Astrocyte (in vitro differentiated cells and primary cell): ENCODE data around the gene ETV7. TPM values are rescaled to one million over a fixed set of nuclear protein-coding genes. Genes with fewer than 3 reads are reported as not detected.
A peak's percentile ranks its signal among the peaks of the same experiment; 100 is the strongest.

ENCODE experiments used
- DNase-seq: peaks from one replicate; pipeline ENCODE4 v3.0.0-alpha.2; 2010; ENCODE audit warnings: low read depth
- FAIRE-seq: peaks from 2 replicates; lab custom pipeline; 2011; peaks lifted over from hg19 to GRCh38; lab: Jason Lieb, UNC
- H2AFZ ChIP-seq: 2 replicates; pipeline ENCODE4 v1.6.0; 2012; ENCODE audit warnings: low read depth, low read length, inconsistent platforms
- H3K27ac ChIP-seq: 2 replicates; pipeline ENCODE4 v1.5.1; 2011; ENCODE audit warnings: low read depth, low read length, inconsistent platforms
- H3K27me3 ChIP-seq: 2 replicates; pipeline ENCODE4 v1.6.0; 2011; ENCODE audit warnings: low read length, inconsistent platforms; ENCODE audit not compliant: insufficient read depth
- H3K36me3 ChIP-seq: 2 replicates; pipeline ENCODE4 v1.5.1; 2011; ENCODE audit warnings: low read length, inconsistent platforms; ENCODE audit not compliant: insufficient read depth
- H3K4me1 ChIP-seq: 2 replicates; pipeline ENCODE4 v1.5.1; 2011; ENCODE audit warnings: low read length, inconsistent platforms; ENCODE audit not compliant: insufficient read depth
- H3K4me2 ChIP-seq: 2 replicates; pipeline ENCODE4 v1.6.0; 2012; ENCODE audit warnings: low read length, inconsistent platforms
- H3K4me3 ChIP-seq: 2 replicates; pipeline ENCODE4 v1.5.1; 2011; ENCODE audit warnings: low read depth, mild to moderate bottlenecking, low read length, inconsistent platforms; ENCODE audit not compliant: insufficient read depth
- H3K79me2 ChIP-seq: 2 replicates; pipeline ENCODE4 v1.6.0; 2012; ENCODE audit warnings: mild to moderate bottlenecking, low read length, inconsistent platforms; ENCODE audit not compliant: insufficient read depth
- H3K9ac ChIP-seq: 2 replicates; pipeline ENCODE4 v1.6.0; 2012; ENCODE audit warnings: mild to moderate bottlenecking, low read length, inconsistent platforms
- H3K9me3 ChIP-seq: 2 replicates; pipeline ENCODE4 v1.5.1; 2012; ENCODE audit warnings: low read depth, mild to moderate bottlenecking, low read length, inconsistent platforms; ENCODE audit not compliant: insufficient read depth
- H4K20me1 ChIP-seq: 2 replicates; pipeline ENCODE4 v1.6.0; 2012; ENCODE audit warnings: low read length, inconsistent platforms; ENCODE audit not compliant: insufficient read depth
- H3K27ac Mint-ChIP-seq: one replicate; pipeline ENCODE4 v1.8.0; 2021; ENCODE audit warnings: mild to moderate bottlenecking, mixed read lengths; ENCODE audit not compliant: unreplicated experiment
- H3K27me3 Mint-ChIP-seq: one replicate; pipeline ENCODE4 v1.8.0; 2021; ENCODE audit warnings: low read depth, mixed read lengths; ENCODE audit not compliant: unreplicated experiment
- H3K36me3 Mint-ChIP-seq: one replicate; pipeline ENCODE4 v1.8.0; 2021; ENCODE audit warnings: low read depth, mixed read lengths; ENCODE audit not compliant: unreplicated experiment
- H3K4me1 Mint-ChIP-seq: one replicate; pipeline ENCODE4 v1.8.0; 2021; ENCODE audit warnings: low read depth, mixed read lengths; ENCODE audit not compliant: unreplicated experiment
- H3K4me3 Mint-ChIP-seq: one replicate; pipeline ENCODE4 v1.8.0; 2021; ENCODE audit warnings: mild to moderate bottlenecking, moderate library complexity, mixed read lengths; ENCODE audit not compliant: unreplicated experiment
- H3K9me3 Mint-ChIP-seq: one replicate; pipeline ENCODE4 v1.8.0; 2021; ENCODE audit warnings: mild to moderate bottlenecking, mixed read lengths; ENCODE audit not compliant: unreplicated experiment
- EZH2 ChIP-seq: IDR thresholded peaks from 2 replicates; pipeline ENCODE4 v1.6.1; 2012; ENCODE audit warnings: mild to moderate bottlenecking, low read length, inconsistent platforms; ENCODE audit not compliant: insufficient read depth
- total RNA-seq: library from RNA; stranded (reverse); gene quantifications from 2 replicates; pipeline ENCODE4 v1.2.1, GENCODE V29; 2021
- TF ChIP-seq, protein P1 (sequence below): IDR thresholded peaks from 2 replicates; pipeline ENCODE4 v1.5.1; 2011; ENCODE audit warnings: low read depth, mild to moderate bottlenecking, inconsistent platforms, low read length, moderate library complexity; ENCODE audit not compliant: insufficient read depth

Gene ETV7
- total RNA-seq, 1 donor from 2014 or later: 2.4 TPM

DNA sequence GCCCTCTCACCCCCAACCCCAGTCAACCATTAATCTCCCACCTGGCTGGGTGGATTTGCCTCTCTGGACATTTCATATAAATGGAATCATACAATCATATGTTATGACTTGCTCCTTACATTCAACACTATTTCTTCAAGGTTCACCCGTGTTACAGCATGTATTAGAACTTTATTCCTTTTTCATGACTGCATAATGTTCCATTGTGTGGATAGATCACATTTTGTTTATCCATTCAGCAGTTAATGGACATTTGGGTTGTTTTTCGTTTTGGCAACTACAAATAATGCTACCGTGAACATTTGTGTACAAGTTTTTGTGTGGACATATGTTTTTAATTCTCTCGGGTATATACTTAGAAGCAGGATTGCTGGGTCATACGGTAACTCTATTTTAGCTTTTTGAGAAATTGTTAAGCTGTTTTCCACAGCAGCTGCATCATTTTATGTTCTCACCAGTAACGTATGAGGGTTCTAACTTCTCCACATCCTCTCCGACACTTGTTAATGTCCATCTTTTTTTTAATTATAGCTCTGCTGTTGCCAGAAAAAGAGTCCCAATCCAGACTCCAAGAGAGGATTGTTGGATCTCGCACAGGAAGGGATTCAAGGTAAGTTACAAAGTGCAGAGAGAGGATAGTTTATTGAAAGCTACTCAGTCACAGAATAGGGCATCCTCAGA lies 34.9 kb downstream of the ETV7 start:
- no peak overlapping the region for H3K27ac Mint-ChIP-seq

DNA sequence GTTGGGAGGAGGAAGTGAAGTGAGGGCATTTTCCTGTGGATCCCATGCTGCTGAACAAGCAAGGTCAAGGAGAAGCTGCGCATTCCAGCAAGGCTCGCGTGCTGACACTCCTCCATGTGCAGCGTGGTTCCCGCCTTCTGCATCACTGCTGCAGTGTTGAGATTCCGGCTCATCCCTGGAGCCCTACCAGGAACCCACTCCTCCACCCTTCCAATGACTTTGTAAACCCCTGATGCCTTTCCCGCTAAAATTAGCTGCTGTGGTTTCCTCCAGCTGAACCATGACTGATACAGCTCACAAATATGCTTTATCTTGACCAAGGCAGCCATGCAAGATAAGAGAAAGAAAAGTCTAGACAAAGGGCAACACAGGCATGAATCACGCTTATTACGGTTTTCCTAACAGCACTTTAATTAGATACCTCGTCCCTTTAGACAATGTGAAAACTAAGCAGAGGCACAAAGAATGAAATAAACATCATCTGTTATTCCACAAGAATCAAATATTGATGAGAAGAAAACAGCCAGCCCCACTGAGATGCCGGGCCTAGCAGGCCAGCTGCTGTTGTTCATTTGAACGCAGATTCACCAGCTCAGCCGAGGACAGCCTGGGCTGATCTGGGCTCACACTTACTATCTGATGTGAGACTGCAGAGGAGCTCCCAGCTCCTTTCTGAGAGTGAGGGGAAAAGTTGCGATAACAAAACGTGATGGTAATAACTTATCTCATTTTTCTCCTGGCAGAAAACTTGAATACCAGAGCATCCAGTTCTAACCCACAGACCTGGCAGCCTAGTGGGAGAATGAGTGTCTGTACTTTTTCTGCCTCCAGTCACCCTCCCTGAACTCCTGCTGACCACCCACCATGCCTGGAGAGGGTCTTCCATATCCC lies 36.5 kb downstream of the ETV7 start:
- peak overlapping the region; percentile 67 for H3K4me2 ChIP-seq
- Mint-ChIP-seq H3K27ac (peak overlapping the region; percentile 98), H3K4me3 (no peak overlapping the region)

More for the DNA sequence above, 34.9 kb downstream of the ETV7 start:
- peaks cover 5% of the 10 kb centered on the region for H3K9me3 Mint-ChIP-seq
- no peak overlapping the region for H2AFZ ChIP-seq
- no peak overlapping the region for H3K4me3 Mint-ChIP-seq
- FAIRE-seq: no peak
- H4K20me1 ChIP-seq: no peaks in the 10 kb centered on the region
- no peaks in the 10 kb centered on the region for H3K27me3 ChIP-seq
- H3K27me3 Mint-ChIP-seq: no peaks in the 10 kb centered on the region
- peaks cover 23% of the 10 kb centered on the region for H3K4me1 ChIP-seq
- no peak overlapping the region for H3K4me2 ChIP-seq
- no peaks in the 10 kb centered on the region for H3K79me2 ChIP-seq
- no peak for DNase-seq
- peaks cover 25% of the 10 kb centered on the region for H3K4me1 Mint-ChIP-seq
- no peak overlapping the region for H3K9ac ChIP-seq
- TF ChIP-seq, protein P1, sequence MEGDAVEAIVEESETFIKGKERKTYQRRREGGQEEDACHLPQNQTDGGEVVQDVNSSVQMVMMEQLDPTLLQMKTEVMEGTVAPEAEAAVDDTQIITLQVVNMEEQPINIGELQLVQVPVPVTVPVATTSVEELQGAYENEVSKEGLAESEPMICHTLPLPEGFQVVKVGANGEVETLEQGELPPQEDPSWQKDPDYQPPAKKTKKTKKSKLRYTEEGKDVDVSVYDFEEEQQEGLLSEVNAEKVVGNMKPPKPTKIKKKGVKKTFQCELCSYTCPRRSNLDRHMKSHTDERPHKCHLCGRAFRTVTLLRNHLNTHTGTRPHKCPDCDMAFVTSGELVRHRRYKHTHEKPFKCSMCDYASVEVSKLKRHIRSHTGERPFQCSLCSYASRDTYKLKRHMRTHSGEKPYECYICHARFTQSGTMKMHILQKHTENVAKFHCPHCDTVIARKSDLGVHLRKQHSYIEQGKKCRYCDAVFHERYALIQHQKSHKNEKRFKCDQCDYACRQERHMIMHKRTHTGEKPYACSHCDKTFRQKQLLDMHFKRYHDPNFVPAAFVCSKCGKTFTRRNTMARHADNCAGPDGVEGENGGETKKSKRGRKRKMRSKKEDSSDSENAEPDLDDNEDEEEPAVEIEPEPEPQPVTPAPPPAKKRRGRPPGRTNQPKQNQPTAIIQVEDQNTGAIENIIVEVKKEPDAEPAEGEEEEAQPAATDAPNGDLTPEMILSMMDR: no peak
- TF ChIP-seq EZH2: no peak
- no peak overlapping the region for H3K4me3 ChIP-seq
- H3K36me3 ChIP-seq: no peaks in the 10 kb centered on the region
- H3K27ac ChIP-seq: peak overlapping the region; percentile 96
- H3K36me3 Mint-ChIP-seq: peaks cover 2% of the 10 kb centered on the region
- H3K9me3 ChIP-seq: no peaks in the 10 kb centered on the region

More for the DNA sequence above, 36.5 kb downstream of the ETV7 start:
- Histone ChIP-seq H3K79me2 (no peaks in the 10 kb centered on the region), H3K27ac (peak overlapping the region; percentile 96), H2AFZ (no peak overlapping the region), H3K27me3 (no peaks in the 10 kb centered on the region), H3K36me3 (no peaks in the 10 kb centered on the region), H3K4me3 (no peak overlapping the region), H4K20me1 (no peaks in the 10 kb centered on the region), H3K9me3 (no peaks in the 10 kb centered on the region), H3K4me1 (peaks cover 23% of the 10 kb centered on the region), H3K9ac (peak overlapping the region; percentile 83)
- Mint-ChIP-seq H3K36me3 (peaks cover 2% of the 10 kb centered on the region), H3K4me1 (peaks cover 25% of the 10 kb centered on the region), H3K9me3 (peaks cover 5% of the 10 kb centered on the region), H3K27me3 (no peaks in the 10 kb centered on the region)
- FAIRE-seq (peak; percentile 96), DNase-seq (peak; percentile 100)
- TF ChIP-seq, protein P1: no peak
